Activated CD8-positive, alpha-beta memory T cell treated with anti-CD3 and anti-CD28 coated beads for 24 hours (primary cell): ENCODE data around the gene MRPL52.
"Not testable (repeated sequence)": the region's sequence is repeated elsewhere in the genome, so short reads cannot be mapped to it uniquely, and the experiment has no call there.

ENCODE experiments used
- DNase-seq: peaks from one replicate; pipeline ENCODE4 v3.0.0-alpha.2; 2020

Gene MRPL52

GRCh38 chr14:22854963-22855724, 25.5 kb downstream of the MRPL52 start:
- no peak for DNase-seq

GRCh38 chr14:22856428-22856827, 26.7 kb downstream of the MRPL52 start:
- no peak for DNase-seq

GRCh38 chr14:22860377-22860776, 30.7 kb downstream of the MRPL52 start:
- not testable (repeated sequence) for DNase-seq

GRCh38 chr14:22861651-22862050, 32.0 kb downstream of the MRPL52 start:
- DNase-seq: no peak

- DNase-seq: no peak
These were observed 35.3 kb downstream of the MRPL52 start for GRCh38 chr14:22864979-22865378.

- no peak for DNase-seq
These were observed 36.0 kb downstream of the MRPL52 start for GRCh38 chr14:22865424-22866405.

GRCh38 chr14:22866874-22867273, 37.2 kb downstream of the MRPL52 start:
- no peak for DNase-seq

GRCh38 chr14:22870811-22871223, 41.1 kb downstream of the MRPL52 start:
- no peak for DNase-seq

GRCh38 chr14:22871224-22872032, 41.7 kb downstream of the MRPL52 start, which contains the start of gene LRP10:
Gene LRP10 (plus strand): TSS chr14:22871740. CDS start chr14:22872304, 564 bp downstream.
- DNase-seq: peak; percentile 88

- DNase-seq: peak; percentile 89
These were observed 42.5 kb downstream of the MRPL52 start for GRCh38 chr14:22872033-22872832.

- DNase-seq: no peak
These were observed 43.3 kb downstream of the MRPL52 start for GRCh38 chr14:22872833-22873520.

- DNase-seq: no peak
These were observed 45.5 kb downstream of the MRPL52 start for GRCh38 chr14:22875003-22875747.

- no peak for DNase-seq
These were observed 46.1 kb downstream of the MRPL52 start for GRCh38 chr14:22875748-22876319.

GRCh38 chr14:22877000-22877501, 47.4 kb downstream of the MRPL52 start:
- DNase-seq: no peak

GRCh38 chr14:22878271-22879246, 48.9 kb downstream of the MRPL52 start:
- DNase-seq: no peak

GRCh38 chr14:22882064-22882463, 52.4 kb downstream of the MRPL52 start:
- DNase-seq: no peak

- DNase-seq: no peak
These were observed 53.0 kb downstream of the MRPL52 start for GRCh38 chr14:22882529-22883172.
